Astrocyte (in vitro differentiated cells and primary cell): ENCODE results near the gene EMP2. TPM values are rescaled to one million over a fixed set of nuclear protein-coding genes. Genes with fewer than 3 reads are reported as not detected.

ENCODE experiments used
- DNase-seq: peaks from one replicate; pipeline ENCODE4 v3.0.0-alpha.2; 2010; ENCODE audit warnings: low read depth
- FAIRE-seq: peaks from 2 replicates; lab custom pipeline; 2011; peaks lifted over from hg19 to GRCh38; lab: Jason Lieb, UNC
- H2AFZ ChIP-seq: 2 replicates; pipeline ENCODE4 v1.6.0; 2012; ENCODE audit warnings: low read depth, low read length, inconsistent platforms
- H3K27ac ChIP-seq: 2 replicates; pipeline ENCODE4 v1.5.1; 2011; ENCODE audit warnings: low read depth, low read length, inconsistent platforms
- H3K27me3 ChIP-seq: 2 replicates; pipeline ENCODE4 v1.6.0; 2011; ENCODE audit warnings: low read length, inconsistent platforms; ENCODE audit not compliant: insufficient read depth
- H3K36me3 ChIP-seq: 2 replicates; pipeline ENCODE4 v1.5.1; 2011; ENCODE audit warnings: low read length, inconsistent platforms; ENCODE audit not compliant: insufficient read depth
- H3K4me1 ChIP-seq: 2 replicates; pipeline ENCODE4 v1.5.1; 2011; ENCODE audit warnings: low read length, inconsistent platforms; ENCODE audit not compliant: insufficient read depth
- H3K4me2 ChIP-seq: 2 replicates; pipeline ENCODE4 v1.6.0; 2012; ENCODE audit warnings: low read length, inconsistent platforms
- H3K4me3 ChIP-seq: 2 replicates; pipeline ENCODE4 v1.5.1; 2011; ENCODE audit warnings: low read depth, mild to moderate bottlenecking, low read length, inconsistent platforms; ENCODE audit not compliant: insufficient read depth
- H3K79me2 ChIP-seq: 2 replicates; pipeline ENCODE4 v1.6.0; 2012; ENCODE audit warnings: mild to moderate bottlenecking, low read length, inconsistent platforms; ENCODE audit not compliant: insufficient read depth
- H3K9ac ChIP-seq: 2 replicates; pipeline ENCODE4 v1.6.0; 2012; ENCODE audit warnings: mild to moderate bottlenecking, low read length, inconsistent platforms
- H3K9me3 ChIP-seq: 2 replicates; pipeline ENCODE4 v1.5.1; 2012; ENCODE audit warnings: low read depth, mild to moderate bottlenecking, low read length, inconsistent platforms; ENCODE audit not compliant: insufficient read depth
- H4K20me1 ChIP-seq: 2 replicates; pipeline ENCODE4 v1.6.0; 2012; ENCODE audit warnings: low read length, inconsistent platforms; ENCODE audit not compliant: insufficient read depth
- H3K27ac Mint-ChIP-seq: one replicate; pipeline ENCODE4 v1.8.0; 2021; ENCODE audit warnings: mild to moderate bottlenecking, mixed read lengths; ENCODE audit not compliant: unreplicated experiment
- H3K27me3 Mint-ChIP-seq: one replicate; pipeline ENCODE4 v1.8.0; 2021; ENCODE audit warnings: low read depth, mixed read lengths; ENCODE audit not compliant: unreplicated experiment
- H3K36me3 Mint-ChIP-seq: one replicate; pipeline ENCODE4 v1.8.0; 2021; ENCODE audit warnings: low read depth, mixed read lengths; ENCODE audit not compliant: unreplicated experiment
- H3K4me1 Mint-ChIP-seq: one replicate; pipeline ENCODE4 v1.8.0; 2021; ENCODE audit warnings: low read depth, mixed read lengths; ENCODE audit not compliant: unreplicated experiment
- H3K4me3 Mint-ChIP-seq: one replicate; pipeline ENCODE4 v1.8.0; 2021; ENCODE audit warnings: mild to moderate bottlenecking, moderate library complexity, mixed read lengths; ENCODE audit not compliant: unreplicated experiment
- H3K9me3 Mint-ChIP-seq: one replicate; pipeline ENCODE4 v1.8.0; 2021; ENCODE audit warnings: mild to moderate bottlenecking, mixed read lengths; ENCODE audit not compliant: unreplicated experiment
- CTCF ChIP-seq: IDR thresholded peaks from 2 replicates; pipeline ENCODE4 v1.5.1; 2011; ENCODE audit warnings: low read depth, mild to moderate bottlenecking, inconsistent platforms, low read length, moderate library complexity; ENCODE audit not compliant: insufficient read depth
- EZH2 ChIP-seq: IDR thresholded peaks from 2 replicates; pipeline ENCODE4 v1.6.1; 2012; ENCODE audit warnings: mild to moderate bottlenecking, low read length, inconsistent platforms; ENCODE audit not compliant: insufficient read depth
- total RNA-seq: library from RNA; stranded (reverse); gene quantifications from 2 replicates; pipeline ENCODE4 v1.2.1, GENCODE V29; 2021

Gene EMP2
- total RNA-seq, 1 donor from 2014 or later, result 1.7 TPM

- Histone ChIP-seq H3K9ac (no peak overlapping the region), H2AFZ (no peak overlapping the region), H3K4me3 (no peak overlapping the region), H4K20me1 (no peaks in the 10 kb centered on the region), H3K9me3 (no peaks in the 10 kb centered on the region), H3K27ac (no peak overlapping the region), H3K79me2 (no peaks in the 10 kb centered on the region), H3K4me2 (no peak overlapping the region), H3K36me3 (no peaks in the 10 kb centered on the region), H3K27me3 (peaks cover 9% of the 10 kb centered on the region), H3K4me1 (no peaks in the 10 kb centered on the region)
- Mint-ChIP-seq H3K4me3 (no peak overlapping the region), H3K36me3 (no peaks in the 10 kb centered on the region), H3K9me3 (no peaks in the 10 kb centered on the region), H3K4me1 (peaks cover 2% of the 10 kb centered on the region), H3K27me3 (peaks cover 46% of the 10 kb centered on the region), H3K27ac (no peak overlapping the region)
- DNase-seq, result no peak
- FAIRE-seq, result no peak
- no peak for TF ChIP-seq CTCF
- TF ChIP-seq EZH2, result no peak
Observed at GRCh38 chr16:10599626-10600025, 19.2 kb upstream of the EMP2 start.

- Mint-ChIP-seq H3K27ac (no peak overlapping the region), H3K9me3 (no peaks in the 10 kb centered on the region), H3K4me1 (peaks cover 2% of the 10 kb centered on the region), H3K4me3 (no peak overlapping the region), H3K27me3 (peaks cover 41% of the 10 kb centered on the region), H3K36me3 (no peaks in the 10 kb centered on the region)
- Histone ChIP-seq H3K4me2 (no peak overlapping the region), H3K27ac (no peak overlapping the region), H3K79me2 (no peaks in the 10 kb centered on the region), H2AFZ (no peak overlapping the region), H3K4me1 (no peaks in the 10 kb centered on the region), H3K27me3 (peaks cover 9% of the 10 kb centered on the region), H4K20me1 (no peaks in the 10 kb centered on the region), H3K4me3 (no peak overlapping the region), H3K9ac (no peak overlapping the region), H3K9me3 (no peaks in the 10 kb centered on the region), H3K36me3 (no peaks in the 10 kb centered on the region)
- FAIRE-seq (no peak), DNase-seq (no peak)
- no peak for TF ChIP-seq CTCF
Observed at GRCh38 chr16:10598157-10598556, 17.8 kb upstream of the EMP2 start.

GRCh38 chr16:10597187-10597601 lies 16.8 kb upstream of the EMP2 start:
- H3K9me3 Mint-ChIP-seq, result no peaks in the 10 kb centered on the region
- DNase-seq (no peak), FAIRE-seq (no peak)
- H3K27me3 ChIP-seq, result peaks cover 9% of the 10 kb centered on the region
- no peak overlapping the region for H3K4me3 ChIP-seq
- H3K27me3 Mint-ChIP-seq, result peaks cover 40% of the 10 kb centered on the region
- no peak overlapping the region for H3K9ac ChIP-seq
- H2AFZ ChIP-seq, result no peak overlapping the region
- no peaks in the 10 kb centered on the region for H3K9me3 ChIP-seq
- no peak overlapping the region for H3K27ac ChIP-seq
- no peaks in the 10 kb centered on the region for H3K79me2 ChIP-seq
- peaks cover 2% of the 10 kb centered on the region for H3K4me1 Mint-ChIP-seq
- no peaks in the 10 kb centered on the region for H4K20me1 ChIP-seq
- no peak overlapping the region for H3K4me2 ChIP-seq
- no peaks in the 10 kb centered on the region for H3K36me3 ChIP-seq
- H3K27ac Mint-ChIP-seq, result no peak overlapping the region
- H3K36me3 Mint-ChIP-seq, result no peaks in the 10 kb centered on the region
- no peak overlapping the region for H3K4me3 Mint-ChIP-seq
- TF ChIP-seq EZH2 (no peak), CTCF (no peak)
- H3K4me1 ChIP-seq, result no peaks in the 10 kb centered on the region
